ENCODE measurements around the gene CPXM2. TPM values are rescaled to one million over a fixed set of nuclear protein-coding genes. Genes with fewer than 3 reads are reported as not detected.

CPXM2 gene
- polyA plus RNA-seq, 2 of the 4 experiments (the other 2 are of a cell fraction): not detected

GRCh38 chr10:123726381-123726780, 165.2 kb downstream of the CPXM2 start:
- Histone ChIP-seq H3K9me3 (peaks cover 4% of the 10 kb centered on the region; the same call in 2 of the 3 replicates), H3K4me3 (no peak overlapping the region), H3K4me1 (no peaks in the 10 kb centered on the region), H3K4me2 (no peak overlapping the region), H3K27ac (no peak overlapping the region)
- FAIRE-seq (no peak), ATAC-seq (no peak), DNase-seq (ENCODE audit: low read depth in 1 of 2, low spot score in 1 of 2) (no peak)
- no peak for TF ChIP-seq ELK1 (IDR thresholded peaks at IDR 0.05; ENCODE audit: low read depth, low read length)
- TF ChIP-seq FOXS1 (CRISPR knock-in tag; IDR thresholded peaks at IDR 0.05): no peak
- no peak for TF ChIP-seq BCL3 (IDR thresholded peaks at IDR 0.05)
- TF ChIP-seq EHMT2 (IDR thresholded peaks at IDR 0.05; ENCODE audit: low read depth): no peak
- no peak for TF ChIP-seq HOXA7 (CRISPR knock-in tag; IDR thresholded peaks at IDR 0.05)
- TF ChIP-seq GATA3 (IDR thresholded peaks at IDR 0.05; ENCODE audit: borderline replicate concordance): no peak
- TF ChIP-seq PHF8 (IDR thresholded peaks at IDR 0.05; ENCODE audit: borderline replicate concordance, low read depth): no peak
- no peak for TF ChIP-seq CBX8 (IDR thresholded peaks at IDR 0.05)
- TF ChIP-seq PBX3 (IDR thresholded peaks at IDR 0.05): no peak
- no peak for TF ChIP-seq NFE2L2 (conservative IDR thresholded peaks at IDR 0.05; ENCODE audit: low read length)
- no peak for TF ChIP-seq HOXB5 (CRISPR knock-in tag; IDR thresholded peaks at IDR 0.05)
- TF ChIP-seq MAFK (IDR thresholded peaks at IDR 0.05; ENCODE audit: partially characterized antibody): no peak
- TF ChIP-seq RARB (CRISPR knock-in tag; IDR thresholded peaks at IDR 0.05): no peak
- TF ChIP-seq ATOH8 (CRISPR knock-in tag; IDR thresholded peaks at IDR 0.05; ENCODE audit: low read depth): no peak
- no peak for TF ChIP-seq FOSL2 (IDR thresholded peaks at IDR 0.05)
- TF ChIP-seq FOSL2 (CRISPR knock-in tag; IDR thresholded peaks at IDR 0.05): no peak
- POLR2A ChIA-PET: no interaction called here
- WGBS (ENCODE audit: missing lambda C conversion rate): 36% methylated on average over 3 of the region's 3 CpGs
- CTCF ChIA-PET: interaction anchor here (0.9 kb wide), 1 partner anchor 23 kb away, joined by 3 read pairs; no protein-coding TSS in a partner anchor

- POLR2A ChIA-PET: no interaction called here
- Histone ChIP-seq H3K4me3 (no peak overlapping the region), H3K9me3 (no peaks in the 10 kb centered on the region), H3K4me1 (no peaks in the 10 kb centered on the region), H3K27ac (no peak overlapping the region), H3K4me2 (no peak overlapping the region)
- CTCF ChIA-PET: no interaction called here
- 47% methylated on average over 12 of the region's 12 CpGs for WGBS (ENCODE audit: missing lambda C conversion rate)
- no peak for DNase-seq (ENCODE audit: low read depth in 1 of 2, low spot score in 1 of 2)
- TF ChIP-seq ZSCAN20 (CRISPR knock-in tag; IDR thresholded peaks at IDR 0.05) (no peak), EP300 (IDR thresholded peaks at IDR 0.05) (no peak), REST (IDR thresholded peaks at IDR 0.05) (no peak), PHF8 (IDR thresholded peaks at IDR 0.05; ENCODE audit: borderline replicate concordance, low read depth) (no peak), BHLHE40 (IDR thresholded peaks at IDR 0.05; ENCODE audit: low read depth, low read length) (no peak), ELK1 (IDR thresholded peaks at IDR 0.05; ENCODE audit: low read depth, low read length) (no peak), POLR2A (IDR thresholded peaks at IDR 0.05; ENCODE audit: low read length) (no peak), EHF (CRISPR knock-in tag; IDR thresholded peaks at IDR 0.05) (no peak), CHD2 (IDR thresholded peaks at IDR 0.05; ENCODE audit: low read length, partially characterized antibody) (no peak), ESRRA (IDR thresholded peaks at IDR 0.05; ENCODE audit: borderline replicate concordance, low read length) (no peak), FOSL2 (IDR thresholded peaks at IDR 0.05) (no peak), FOSL2 (CRISPR knock-in tag; IDR thresholded peaks at IDR 0.05) (no peak), NFE2L2 (conservative IDR thresholded peaks at IDR 0.05; ENCODE audit: low read length) (no peak), RNF2 (IDR thresholded peaks at IDR 0.05; ENCODE audit: borderline replicate concordance, low read depth) (no peak)
- no peak for ATAC-seq
- no peak for FAIRE-seq
These were observed 166.9 kb downstream of the CPXM2 start for GRCh38 chr10:123724747-123725146.
